ENCODE measurements around the gene DOCK3.

DOCK3 gene

DNA sequence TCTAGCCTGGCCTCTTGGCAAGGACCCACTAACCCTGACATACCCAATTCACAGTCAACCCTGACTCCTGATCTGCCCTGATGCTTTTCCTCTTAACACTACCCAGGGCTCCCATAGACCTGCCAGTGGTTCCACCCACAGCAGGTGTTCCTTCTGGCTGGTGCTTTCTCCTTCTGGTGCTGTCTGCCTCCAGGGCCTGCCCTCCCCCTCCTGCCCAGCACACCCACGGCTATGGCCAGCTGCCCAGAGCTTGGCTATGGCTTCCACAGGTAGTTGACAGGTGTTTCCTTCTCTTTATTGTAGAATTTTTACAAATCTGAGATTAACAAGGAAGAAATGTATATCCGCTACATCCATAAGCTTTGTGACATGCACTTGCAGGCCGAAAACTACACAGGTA is 663.9 kb downstream of the DOCK3 start:
- Histone ChIP-seq H3K4me2 (ENCODE audit: low read depth, low read length) (no peak overlapping the region), H3K4me1 (ENCODE audit: low read length) (no peaks in the 10 kb centered on the region), H4K20me1 (ENCODE audit: insufficient read depth, low read length) (no peaks in the 10 kb centered on the region), H3K27ac (ENCODE audit: low read length) (no peak overlapping the region), H3K9me3 (replicated peaks; ENCODE audit: insufficient read depth, low read length) (no peaks in the 10 kb centered on the region), H3K9me2 (replicated peaks; ENCODE audit: insufficient read depth, low read length) (no peaks in the 10 kb centered on the region), H3F3A (ENCODE audit: insufficient read depth, low read length) (no peaks in the 10 kb centered on the region), H3K79me2 (ENCODE audit: low read length) (no peaks in the 10 kb centered on the region), H3K9ac (ENCODE audit: low read length) (no peak overlapping the region), H3K27me3 (replicated peaks; ENCODE audit: insufficient read depth, low read length) (no peaks in the 10 kb centered on the region), H3K36me3 (replicated peaks; ENCODE audit: insufficient read depth, low read length) (no peaks in the 10 kb centered on the region), H3K4me3 (ENCODE audit: low read length) (no peak overlapping the region), H2AFZ (ENCODE audit: low read length) (no peak overlapping the region)
- no peak for TF ChIP-seq EZH2phosphoT487 (IDR thresholded peaks at IDR 0.05; ENCODE audit: low read length)
- TF ChIP-seq, protein P1, sequence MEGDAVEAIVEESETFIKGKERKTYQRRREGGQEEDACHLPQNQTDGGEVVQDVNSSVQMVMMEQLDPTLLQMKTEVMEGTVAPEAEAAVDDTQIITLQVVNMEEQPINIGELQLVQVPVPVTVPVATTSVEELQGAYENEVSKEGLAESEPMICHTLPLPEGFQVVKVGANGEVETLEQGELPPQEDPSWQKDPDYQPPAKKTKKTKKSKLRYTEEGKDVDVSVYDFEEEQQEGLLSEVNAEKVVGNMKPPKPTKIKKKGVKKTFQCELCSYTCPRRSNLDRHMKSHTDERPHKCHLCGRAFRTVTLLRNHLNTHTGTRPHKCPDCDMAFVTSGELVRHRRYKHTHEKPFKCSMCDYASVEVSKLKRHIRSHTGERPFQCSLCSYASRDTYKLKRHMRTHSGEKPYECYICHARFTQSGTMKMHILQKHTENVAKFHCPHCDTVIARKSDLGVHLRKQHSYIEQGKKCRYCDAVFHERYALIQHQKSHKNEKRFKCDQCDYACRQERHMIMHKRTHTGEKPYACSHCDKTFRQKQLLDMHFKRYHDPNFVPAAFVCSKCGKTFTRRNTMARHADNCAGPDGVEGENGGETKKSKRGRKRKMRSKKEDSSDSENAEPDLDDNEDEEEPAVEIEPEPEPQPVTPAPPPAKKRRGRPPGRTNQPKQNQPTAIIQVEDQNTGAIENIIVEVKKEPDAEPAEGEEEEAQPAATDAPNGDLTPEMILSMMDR (IDR thresholded peaks at IDR 0.05; ENCODE audit: low read length), result no peak
- TF ChIP-seq EZH2 (optimal IDR thresholded peaks at IDR 0.05; ENCODE audit: low read depth, low read length), result no peak
- no peak for DNase-seq

DNA sequence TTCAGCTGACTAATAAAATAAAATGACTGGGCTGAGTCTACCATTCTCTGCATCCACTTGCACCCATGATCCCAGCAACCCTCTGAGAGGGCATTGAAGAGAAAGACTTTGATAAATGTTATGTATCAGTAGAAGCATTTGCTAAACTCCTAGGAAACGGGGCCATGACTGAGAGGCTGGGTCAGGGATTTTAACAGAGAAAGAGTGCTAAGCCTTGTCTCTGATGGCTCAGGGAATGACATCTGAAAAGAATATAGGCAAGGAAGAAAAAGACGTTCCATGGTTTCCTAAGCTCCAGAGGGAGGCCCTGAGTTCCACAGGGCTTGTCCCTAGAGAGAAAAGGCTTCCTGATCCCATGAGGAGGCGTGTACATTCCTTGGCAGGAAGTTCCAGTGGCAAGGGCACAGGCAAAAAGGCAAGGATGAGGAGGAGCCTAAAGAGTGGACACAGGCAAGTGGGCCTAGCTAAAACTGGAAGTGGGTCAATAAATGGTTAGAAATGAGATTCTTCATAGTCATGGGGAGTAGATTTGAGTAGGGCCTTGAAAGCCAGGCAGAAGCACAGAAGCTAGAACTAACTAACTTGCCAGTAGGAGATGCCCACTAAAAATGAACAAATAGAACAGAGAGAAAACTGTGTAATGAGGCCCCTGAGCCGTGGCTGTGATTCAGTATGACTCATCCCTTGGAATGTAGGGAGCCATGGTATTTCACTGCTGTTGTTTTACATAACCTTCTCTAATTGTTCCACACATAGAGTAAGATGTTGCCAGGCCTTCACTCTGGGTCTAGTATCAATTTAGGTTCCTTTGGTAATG is 665.5 kb downstream of the DOCK3 start:
- no peaks in the 10 kb centered on the region for H3K79me2 ChIP-seq (ENCODE audit: low read length)
- H3K27ac ChIP-seq (ENCODE audit: low read length), result no peak overlapping the region
- H3K27me3 ChIP-seq (replicated peaks; ENCODE audit: insufficient read depth, low read length), result no peaks in the 10 kb centered on the region
- TF ChIP-seq, protein P1 (IDR thresholded peaks at IDR 0.05; ENCODE audit: low read length), result no peak
- no peak for TF ChIP-seq EZH2phosphoT487 (IDR thresholded peaks at IDR 0.05; ENCODE audit: low read length)
- no peak for TF ChIP-seq EZH2 (optimal IDR thresholded peaks at IDR 0.05; ENCODE audit: low read depth, low read length)
- H3K4me1 ChIP-seq (ENCODE audit: low read length), result no peaks in the 10 kb centered on the region
- no peak overlapping the region for H2AFZ ChIP-seq (ENCODE audit: low read length)
- H3K4me3 ChIP-seq (ENCODE audit: low read length), result no peak overlapping the region
- H3F3A ChIP-seq (ENCODE audit: insufficient read depth, low read length), result no peaks in the 10 kb centered on the region
- no peaks in the 10 kb centered on the region for H4K20me1 ChIP-seq (ENCODE audit: insufficient read depth, low read length)
- no peaks in the 10 kb centered on the region for H3K9me3 ChIP-seq (replicated peaks; ENCODE audit: insufficient read depth, low read length)
- DNase-seq, result no peak
- no peaks in the 10 kb centered on the region for H3K36me3 ChIP-seq (replicated peaks; ENCODE audit: insufficient read depth, low read length)
- no peak overlapping the region for H3K9ac ChIP-seq (ENCODE audit: low read length)
- no peaks in the 10 kb centered on the region for H3K9me2 ChIP-seq (replicated peaks; ENCODE audit: insufficient read depth, low read length)
- H3K4me2 ChIP-seq (ENCODE audit: low read depth, low read length), result no peak overlapping the region

DNA sequence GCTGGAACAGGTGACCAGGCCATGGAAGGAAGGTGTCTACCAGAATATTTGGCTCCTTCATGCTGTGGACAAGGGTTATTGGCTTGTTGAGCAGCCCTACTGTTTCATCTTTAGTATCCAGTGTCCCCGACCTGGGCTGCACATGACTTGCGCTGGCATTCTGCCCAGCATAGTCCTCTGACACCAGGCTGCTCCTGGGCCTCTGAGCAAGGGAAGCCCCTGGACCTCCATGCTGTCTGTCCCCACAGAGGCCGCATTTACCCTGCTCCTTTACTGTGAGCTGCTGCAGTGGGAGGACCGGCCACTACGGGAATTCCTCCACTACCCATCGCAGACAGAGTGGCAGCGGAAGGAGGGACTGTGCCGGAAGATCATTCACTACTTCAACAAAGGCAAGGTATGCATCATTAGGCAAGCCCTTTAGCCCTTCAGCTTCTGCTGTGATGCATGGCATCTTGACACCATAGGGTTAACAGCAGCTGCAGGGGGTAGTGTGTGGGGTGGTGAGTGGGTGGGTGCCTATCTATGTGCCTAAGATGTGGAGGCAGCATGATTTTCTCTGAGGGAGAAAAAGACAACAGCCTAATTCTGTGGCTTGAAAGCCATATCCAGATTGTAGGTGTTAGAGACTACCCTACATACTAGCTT is 666.4 kb downstream of the DOCK3 start:
- no peak overlapping the region for H3K4me2 ChIP-seq (ENCODE audit: low read depth, low read length)
- H3K9me3 ChIP-seq (replicated peaks; ENCODE audit: insufficient read depth, low read length), result no peaks in the 10 kb centered on the region
- H3K4me1 ChIP-seq (ENCODE audit: low read length), result no peaks in the 10 kb centered on the region
- no peak overlapping the region for H3K4me3 ChIP-seq (ENCODE audit: low read length)
- no peaks in the 10 kb centered on the region for H3K79me2 ChIP-seq (ENCODE audit: low read length)
- H3K36me3 ChIP-seq (replicated peaks; ENCODE audit: insufficient read depth, low read length), result no peaks in the 10 kb centered on the region
- no peak for TF ChIP-seq EZH2phosphoT487 (IDR thresholded peaks at IDR 0.05; ENCODE audit: low read length)
- TF ChIP-seq, protein P1 (IDR thresholded peaks at IDR 0.05; ENCODE audit: low read length), result no peak
- TF ChIP-seq EZH2 (optimal IDR thresholded peaks at IDR 0.05; ENCODE audit: low read depth, low read length), result no peak
- H3K9me2 ChIP-seq (replicated peaks; ENCODE audit: insufficient read depth, low read length), result no peaks in the 10 kb centered on the region
- no peaks in the 10 kb centered on the region for H4K20me1 ChIP-seq (ENCODE audit: insufficient read depth, low read length)
- no peak overlapping the region for H2AFZ ChIP-seq (ENCODE audit: low read length)
- no peak overlapping the region for H3K27ac ChIP-seq (ENCODE audit: low read length)
- H3K9ac ChIP-seq (ENCODE audit: low read length), result no peak overlapping the region
- no peak for DNase-seq
- no peaks in the 10 kb centered on the region for H3F3A ChIP-seq (ENCODE audit: insufficient read depth, low read length)
- H3K27me3 ChIP-seq (replicated peaks; ENCODE audit: insufficient read depth, low read length), result no peaks in the 10 kb centered on the region
